Activated CD4-positive, alpha-beta T cell treated with anti-CD3 and anti-CD28 coated beads for 24 hours (primary cell): ENCODE results near the gene ZNF26.
"Not testable (repeated sequence)": the region's sequence is repeated elsewhere in the genome, so short reads cannot be mapped to it uniquely, and the experiment has no call there.

Source experiments
- DNase-seq, 2 donors: peaks; one replicate each; pipeline ENCODE4 v3.0.0-alpha.2; 2020; ENCODE audit warnings: low read depth in 2 of 2

The ZNF26 gene, protein sequence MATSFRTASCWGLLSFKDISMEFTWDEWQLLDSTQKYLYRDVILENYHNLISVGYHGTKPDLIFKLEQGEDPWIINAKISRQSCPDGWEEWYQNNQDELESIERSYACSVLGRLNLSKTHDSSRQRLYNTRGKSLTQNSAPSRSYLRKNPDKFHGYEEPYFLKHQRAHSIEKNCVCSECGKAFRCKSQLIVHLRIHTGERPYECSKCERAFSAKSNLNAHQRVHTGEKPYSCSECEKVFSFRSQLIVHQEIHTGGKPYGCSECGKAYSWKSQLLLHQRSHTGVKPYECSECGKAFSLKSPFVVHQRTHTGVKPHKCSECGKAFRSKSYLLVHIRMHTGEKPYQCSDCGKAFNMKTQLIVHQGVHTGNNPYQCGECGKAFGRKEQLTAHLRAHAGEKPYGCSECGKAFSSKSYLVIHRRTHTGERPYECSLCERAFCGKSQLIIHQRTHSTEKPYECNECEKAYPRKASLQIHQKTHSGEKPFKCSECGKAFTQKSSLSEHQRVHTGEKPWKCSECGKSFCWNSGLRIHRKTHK

DNA sequence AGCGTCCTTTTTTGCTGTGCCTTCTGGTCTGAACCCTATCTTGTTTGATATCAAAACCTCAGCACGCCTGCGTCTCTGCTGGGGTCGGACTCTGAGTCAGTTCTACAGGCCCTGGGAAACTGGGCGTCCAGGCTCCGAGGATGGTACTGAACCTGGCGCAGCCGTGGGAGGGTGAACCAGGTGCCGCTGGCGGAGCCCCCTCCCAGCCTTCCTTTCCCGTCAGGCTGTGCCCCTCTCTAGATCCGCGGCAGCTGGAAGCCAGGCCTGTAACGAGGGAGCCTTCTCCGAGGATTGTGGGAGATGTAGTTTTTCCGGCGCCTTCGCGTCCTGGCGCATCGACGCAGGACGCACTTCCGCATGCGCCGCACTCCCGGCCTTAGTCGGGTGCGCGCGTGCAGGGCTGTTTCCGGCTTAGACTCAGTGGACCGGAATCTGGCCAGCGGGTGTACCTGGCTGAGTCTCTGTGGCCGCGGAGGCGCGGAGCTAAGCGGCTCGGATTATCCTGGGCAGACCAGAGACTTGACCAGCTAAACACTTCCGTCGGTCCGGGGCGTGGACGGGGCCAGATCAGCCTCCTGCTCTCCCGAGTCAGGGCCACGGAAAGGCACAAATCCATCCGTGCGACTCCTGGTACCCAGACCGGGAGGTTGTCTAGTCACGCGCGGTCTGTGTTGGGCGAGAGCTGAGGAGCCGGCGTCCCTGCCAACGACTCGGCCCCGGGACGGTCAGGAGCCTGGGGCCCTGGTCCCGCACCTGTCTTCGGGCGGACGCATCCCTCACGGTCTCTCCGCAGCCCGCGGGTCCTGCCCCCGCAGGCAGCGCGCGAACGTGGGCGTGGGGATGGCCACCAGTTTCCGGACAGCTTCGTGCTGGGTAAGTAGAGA, at the start of gene ZNF26:
ZNF26 (plus strand) TSS at position 367 of the 884 bp plus-strand sequence; CDS start at position 841, 474 bp downstream.
- DNase-seq, result peak; percentile 77 to 79

DNA sequence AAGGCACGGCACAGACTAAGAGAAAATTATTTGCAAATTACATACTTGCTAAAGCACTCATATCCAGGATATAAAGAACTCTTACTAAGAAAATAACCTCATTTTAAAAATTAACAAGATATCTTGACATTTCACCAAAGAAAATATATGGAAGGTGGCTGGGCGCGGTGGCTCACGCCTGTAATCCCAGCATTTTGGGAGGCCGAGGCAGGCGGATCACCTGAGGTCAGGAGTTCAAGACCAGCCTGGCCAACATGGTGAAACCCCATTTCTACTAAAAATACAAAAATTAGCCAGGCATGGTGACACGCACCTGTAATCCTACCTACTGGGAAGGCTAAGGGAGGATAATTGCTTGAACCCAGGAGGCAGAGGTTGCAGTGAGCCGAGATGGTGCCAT, 49.2 kb upstream of the ZNF26 start:
- not testable (repeated sequence) for DNase-seq

DNA sequence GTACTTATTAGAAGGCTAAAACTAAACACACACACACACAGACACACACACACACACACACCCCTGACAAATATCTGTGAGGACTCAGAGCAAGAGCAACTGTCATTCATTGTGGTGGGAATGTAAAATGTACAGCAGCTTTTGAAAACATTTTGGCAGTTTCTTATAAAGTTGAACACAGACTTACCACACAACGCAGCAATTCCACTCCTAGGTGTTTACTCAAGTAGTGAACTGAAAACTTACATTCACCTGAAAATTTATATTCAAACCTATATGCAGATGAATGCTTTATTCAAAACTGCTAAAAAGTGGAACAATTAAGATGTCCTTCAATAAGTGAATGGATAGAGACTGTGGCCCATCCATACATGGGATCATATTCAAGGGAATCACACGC, 48.7 kb upstream of the ZNF26 start:
- no peak for DNase-seq

DNA sequence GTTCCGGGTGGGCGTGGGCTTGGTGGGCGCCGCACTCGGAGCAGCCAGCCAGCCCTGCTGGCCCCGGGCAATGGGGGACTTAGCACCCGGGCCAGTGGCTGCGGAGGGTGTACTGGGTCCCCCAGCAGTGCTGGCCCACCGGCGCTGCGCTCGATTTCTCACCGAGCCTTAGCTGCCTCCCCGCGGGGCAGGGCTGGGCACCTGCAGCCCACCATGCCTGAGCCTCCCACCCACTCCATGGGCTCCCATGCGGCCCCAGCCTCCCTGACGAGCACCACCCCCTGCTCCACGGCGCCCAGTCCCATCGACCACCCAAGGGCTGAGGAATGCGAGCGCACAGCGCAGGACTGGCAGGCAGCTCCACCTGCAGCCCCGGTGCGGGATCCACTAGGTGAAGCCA, 47.4 kb upstream of the ZNF26 start:
- not testable (repeated sequence) for DNase-seq

DNA sequence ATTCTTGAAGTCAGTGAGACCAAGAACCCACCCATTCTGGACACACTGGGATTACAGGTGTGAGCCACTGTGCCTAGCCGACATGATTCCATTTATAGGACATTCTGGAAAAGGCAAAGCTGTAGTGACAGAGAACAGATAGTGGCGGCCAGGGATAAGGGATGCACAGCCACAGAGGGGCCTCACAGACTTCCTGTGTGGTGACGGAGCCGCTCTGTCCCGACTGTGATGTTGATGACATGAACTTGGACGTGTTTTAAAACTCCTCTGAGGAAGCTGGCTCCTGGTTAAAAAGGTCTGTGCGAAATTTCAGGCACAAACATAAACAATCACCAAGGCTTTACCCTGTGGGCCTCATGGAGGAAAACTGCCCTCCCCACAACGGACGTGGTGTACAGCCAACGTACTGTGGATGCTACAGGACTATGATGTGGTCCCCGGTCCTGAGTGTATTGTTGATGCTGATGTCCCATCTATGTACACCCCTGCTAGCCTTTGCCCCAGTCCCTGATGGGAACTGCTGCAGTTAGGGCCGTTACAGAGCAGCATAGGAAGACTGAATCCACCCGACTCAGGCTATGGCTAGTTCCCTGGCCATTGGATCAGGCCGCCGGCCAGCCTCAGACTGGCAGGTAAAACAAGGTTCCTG, 46.0 kb upstream of the ZNF26 start:
- DNase-seq, result no peak

DNA sequence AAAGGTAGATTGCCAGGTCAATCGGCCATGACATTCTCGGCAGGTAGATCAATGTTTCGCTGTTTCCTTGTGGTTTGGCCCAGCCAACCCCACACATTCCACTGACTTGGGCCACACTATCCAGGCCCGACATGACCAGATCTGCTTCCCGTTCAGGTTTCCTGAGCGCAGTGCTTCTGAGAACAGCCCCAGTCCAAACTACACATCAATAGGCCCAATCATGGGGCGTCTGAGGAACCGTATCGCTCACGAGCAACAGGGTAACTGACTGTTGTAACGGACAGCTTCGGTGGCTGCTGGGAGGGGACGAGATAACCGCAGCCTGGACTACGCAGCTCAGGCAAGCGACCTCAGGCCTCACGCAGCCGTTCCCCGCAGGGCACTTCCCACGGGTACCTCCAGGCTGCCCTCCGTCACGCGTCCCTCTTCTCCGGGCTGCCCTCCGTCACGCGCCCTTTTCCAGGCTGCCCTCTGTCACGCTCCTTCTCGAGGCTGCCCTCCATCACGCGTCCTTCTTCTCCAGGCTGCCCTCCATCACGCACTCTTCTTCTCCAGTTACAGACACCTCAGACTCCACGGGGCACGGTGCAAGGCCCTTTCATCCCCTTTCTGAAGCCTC, 44.7 kb upstream of the ZNF26 start:
- no peak for DNase-seq

DNA sequence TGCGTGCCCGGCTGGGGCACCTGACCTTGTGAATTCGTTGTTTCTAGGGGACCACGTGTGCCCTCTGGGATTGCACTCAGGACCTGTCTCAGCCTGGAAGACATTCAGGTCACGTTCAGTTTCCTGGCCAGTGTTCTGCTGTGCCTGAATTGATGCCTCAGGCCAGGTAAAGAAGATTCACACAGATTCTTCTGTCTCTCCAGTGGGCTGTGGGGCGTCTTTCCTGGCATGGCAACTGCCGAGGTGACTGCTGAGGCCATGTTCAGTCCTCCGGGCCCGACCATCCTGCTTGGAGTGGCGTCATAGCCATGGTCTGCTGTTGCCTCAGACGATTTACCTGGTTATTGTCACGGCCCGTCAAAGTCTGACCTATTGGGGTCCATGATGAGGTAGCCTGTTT, 43.6 kb upstream of the ZNF26 start:
- no peak for DNase-seq

DNA sequence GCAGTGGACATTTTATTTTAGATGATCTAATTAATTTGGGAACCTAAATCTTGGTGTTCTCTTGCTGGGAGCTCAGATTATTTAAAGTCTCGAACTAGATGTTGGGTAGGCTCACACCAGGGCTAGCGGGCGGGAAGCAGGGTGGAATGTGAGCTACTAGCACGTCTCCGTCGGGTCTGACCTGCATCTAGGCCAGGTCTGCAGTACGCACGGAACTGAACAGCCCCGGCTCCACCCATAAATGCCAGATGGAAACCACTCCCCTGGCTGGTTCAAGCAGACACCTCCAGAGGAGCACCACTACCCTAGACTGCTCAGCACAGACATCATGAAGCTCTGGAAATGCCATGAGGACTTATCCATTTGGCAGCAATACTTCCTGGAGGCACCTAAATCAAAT, 40.4 kb upstream of the ZNF26 start:
- DNase-seq, result no peak

DNA sequence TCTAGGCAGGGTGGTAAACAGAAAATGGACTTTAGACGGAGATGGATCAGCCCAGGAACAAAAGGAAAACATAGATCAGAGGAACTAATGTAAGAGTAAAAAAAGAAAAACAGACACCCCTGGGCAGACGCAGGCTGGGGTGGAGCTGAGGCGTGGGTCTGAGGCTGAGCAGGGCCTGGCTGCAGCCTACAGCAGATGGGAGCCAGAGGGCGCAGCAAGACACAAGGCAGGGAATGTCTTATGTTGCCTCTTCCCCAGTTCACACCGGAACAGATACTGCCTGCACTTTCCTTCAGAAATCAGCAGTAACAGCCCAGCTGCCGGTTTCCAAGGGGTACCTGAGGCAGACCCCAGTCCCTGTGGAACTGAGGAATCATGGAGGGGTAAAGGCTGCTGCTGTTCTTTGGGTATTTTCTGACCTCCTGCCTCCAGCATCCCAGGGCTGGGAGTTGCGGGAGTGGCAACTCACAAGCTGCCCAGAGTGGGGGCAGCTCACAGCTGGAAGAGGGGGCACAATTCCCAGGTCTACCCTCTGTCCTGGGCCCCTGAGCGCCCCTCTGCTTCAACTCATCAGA, 39.8 kb upstream of the ZNF26 start:
- no peak for DNase-seq

DNA sequence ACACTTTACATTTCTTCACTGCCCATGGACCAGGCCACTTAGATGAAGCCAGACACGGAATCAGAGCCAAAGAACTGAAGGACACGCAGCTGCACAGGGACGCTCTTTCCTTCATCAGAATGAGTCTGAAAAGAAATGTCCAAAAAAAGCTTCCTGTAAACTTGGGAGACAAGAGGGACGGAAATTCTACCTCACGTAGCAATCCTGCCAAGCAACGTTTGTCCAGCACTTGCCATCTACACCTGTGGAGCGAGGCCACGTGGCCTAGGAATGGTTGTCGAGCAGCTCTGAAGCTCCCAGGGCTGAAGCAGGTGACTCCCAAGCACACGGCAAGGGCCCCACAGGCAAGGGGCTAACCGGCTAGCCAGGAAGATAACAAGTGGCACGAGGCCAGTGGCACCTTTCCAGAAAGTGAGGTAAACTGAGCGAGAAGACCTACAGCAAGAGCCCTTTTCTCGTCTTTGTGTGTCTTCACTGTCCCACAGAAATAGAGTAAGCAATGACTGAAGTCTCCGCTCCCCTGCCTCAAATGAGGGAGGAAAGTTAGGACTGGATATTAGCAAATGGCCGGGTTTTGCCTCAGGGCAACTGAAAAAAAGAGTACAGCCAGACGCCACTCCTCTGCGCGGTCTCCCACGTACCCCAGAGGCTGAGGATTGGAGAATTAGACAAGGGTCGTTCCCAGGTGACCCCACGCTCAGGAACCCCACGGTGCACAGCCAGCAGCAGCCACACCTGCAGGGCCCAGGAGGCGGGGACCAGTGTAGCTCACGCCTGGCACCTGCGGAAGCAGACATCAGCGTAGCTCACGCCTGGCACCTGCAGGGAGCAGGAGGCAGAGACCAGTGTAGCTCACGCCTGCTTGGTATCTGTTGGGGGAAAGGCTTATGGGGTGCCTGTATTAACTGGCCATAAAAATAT, 37.8 kb upstream of the ZNF26 start:
- no peak for DNase-seq

DNA sequence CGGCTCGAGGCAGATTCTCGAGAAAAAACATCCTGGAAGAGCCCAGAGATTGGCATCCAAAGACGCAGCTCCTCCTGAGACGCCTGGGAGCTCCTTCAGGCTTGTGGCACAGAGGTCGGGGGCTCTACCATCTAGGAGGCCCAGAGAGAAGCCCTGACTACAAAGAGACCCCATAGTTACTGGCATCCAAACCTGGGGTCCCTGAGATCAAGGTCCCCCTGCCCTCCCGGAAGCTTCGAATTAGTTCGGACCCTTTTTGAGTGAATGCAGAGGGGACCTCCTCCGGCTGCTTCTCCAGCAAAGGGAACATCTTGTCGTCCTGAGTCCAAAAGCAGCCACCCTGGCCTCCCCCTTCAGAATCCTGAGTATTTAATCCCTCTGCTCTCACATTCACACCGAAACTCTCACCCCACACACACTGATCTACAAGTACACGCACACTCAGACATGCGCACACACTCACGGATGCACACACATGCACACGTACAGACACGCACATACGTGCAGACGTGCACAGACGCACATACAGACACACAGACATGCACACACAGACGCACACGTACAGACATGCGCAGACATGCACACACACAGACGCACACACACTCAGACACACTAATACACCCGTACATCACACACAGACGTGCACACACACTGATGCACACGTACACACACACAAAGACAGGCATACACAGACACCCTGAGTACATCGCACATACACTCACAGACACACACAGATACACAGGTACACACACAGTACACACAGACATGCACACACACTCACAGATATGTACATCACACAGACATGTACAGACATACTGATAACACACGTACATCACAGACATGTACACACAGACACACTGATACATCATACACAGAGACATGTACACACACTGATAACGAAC, 36.0 kb upstream of the ZNF26 start:
- no peak for DNase-seq

DNA sequence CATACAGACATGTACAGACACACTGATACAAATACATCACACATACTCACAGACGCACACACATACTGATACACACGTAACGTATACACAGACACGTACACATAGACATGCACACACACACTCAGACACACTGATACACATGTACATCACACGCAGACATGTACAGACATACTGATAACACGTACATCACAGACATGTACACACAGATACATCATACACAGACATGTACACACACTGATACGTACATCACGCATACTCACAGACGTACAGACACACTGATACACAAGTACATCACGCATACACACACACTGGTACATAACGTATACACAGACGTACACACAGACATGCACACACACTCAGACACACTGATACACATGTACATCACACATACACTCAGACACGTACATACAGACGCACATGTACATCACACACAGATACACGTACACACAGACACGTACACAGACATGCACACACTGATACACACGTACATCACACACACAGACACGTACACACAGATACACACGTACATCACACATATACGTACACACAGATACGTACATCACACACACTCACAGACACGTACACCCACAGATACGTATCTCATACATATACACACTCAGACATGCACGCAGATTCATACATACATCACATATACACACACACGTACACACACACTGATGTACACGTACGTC, 35.2 kb upstream of the ZNF26 start:
- DNase-seq, result no peak

DNA sequence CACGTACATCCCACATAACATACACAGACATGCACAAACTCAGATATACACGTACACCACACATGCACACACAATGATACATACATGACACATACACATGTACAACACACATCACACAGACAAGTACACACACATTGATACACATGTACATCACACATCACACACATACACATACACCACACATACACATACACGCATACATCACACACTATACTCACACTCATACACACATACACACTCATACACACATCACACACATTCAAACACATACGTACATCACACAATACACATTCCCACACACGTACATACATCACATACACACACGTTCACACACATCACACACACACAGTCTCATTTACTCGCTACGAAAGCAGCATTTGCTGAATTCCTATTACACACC, 34.5 kb upstream of the ZNF26 start:
- DNase-seq, result no peak

DNA sequence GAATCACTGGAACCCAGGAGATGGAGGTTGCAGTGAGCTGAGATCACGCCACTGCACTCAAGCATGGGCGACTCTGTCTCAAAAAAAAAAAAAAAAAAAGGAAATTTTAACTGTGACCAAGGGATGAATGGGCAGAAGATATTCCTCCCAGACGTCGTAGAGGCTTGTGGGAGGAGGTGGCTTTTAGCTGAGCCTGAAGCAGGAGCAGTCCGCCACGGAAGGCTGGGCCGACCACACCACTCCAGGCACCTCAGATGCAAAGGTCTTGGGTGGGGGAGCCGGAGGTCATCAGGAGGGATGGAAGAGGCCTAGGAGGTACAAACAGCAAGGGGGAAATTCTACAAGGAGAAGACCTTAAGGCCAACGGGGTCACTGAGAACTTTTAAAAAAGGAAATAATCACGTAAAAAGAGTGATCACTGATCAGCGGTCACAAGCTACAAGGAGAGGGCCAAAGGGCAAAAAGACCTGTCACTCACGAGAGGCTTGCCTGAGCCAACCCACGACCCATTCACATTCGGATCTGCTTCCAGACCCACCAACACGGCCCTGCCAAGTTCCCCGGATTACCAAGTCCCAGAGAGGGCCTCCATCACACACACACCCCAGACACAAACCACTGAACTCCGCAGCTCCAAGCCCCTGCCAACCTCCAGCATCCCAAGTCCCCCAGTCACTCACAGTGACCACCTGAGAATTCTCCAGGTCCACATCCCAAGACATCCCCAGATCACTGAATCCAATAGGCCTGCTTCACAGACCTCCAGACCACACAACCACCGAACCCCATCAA, 33.6 kb upstream of the ZNF26 start:
- no peak for DNase-seq

DNA sequence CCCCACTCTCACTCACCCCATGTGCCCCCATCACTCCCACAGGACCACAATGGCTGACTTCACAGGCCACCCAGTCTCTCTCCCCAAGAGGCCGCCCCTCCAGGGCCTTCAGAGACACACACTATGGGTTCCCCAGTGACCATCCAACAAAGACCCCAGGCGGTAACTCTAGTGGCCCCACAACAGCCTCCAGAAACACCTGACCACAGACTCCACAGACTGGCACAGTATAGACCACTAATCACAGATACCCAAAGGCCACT, 33.1 kb upstream of the ZNF26 start:
- DNase-seq, result no peak

DNA sequence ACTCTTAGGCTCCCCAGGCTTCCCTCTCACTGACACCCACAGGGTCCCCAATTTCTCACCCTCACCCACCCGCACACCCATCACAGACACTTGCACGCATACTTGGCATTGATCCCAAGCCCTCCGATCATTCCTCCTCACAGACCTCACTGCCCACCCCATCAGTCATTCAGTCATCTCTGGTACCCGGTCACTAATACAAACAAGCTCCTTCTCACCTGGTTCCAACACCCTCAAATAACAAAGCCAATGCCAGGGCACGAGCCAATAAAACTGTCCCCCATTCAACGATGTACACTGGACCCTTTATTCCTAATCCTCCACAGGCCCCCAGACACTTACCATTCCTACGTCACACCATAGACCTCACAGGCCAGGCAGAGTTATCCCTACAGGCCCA, 32.4 kb upstream of the ZNF26 start:
- DNase-seq, result no peak

DNA sequence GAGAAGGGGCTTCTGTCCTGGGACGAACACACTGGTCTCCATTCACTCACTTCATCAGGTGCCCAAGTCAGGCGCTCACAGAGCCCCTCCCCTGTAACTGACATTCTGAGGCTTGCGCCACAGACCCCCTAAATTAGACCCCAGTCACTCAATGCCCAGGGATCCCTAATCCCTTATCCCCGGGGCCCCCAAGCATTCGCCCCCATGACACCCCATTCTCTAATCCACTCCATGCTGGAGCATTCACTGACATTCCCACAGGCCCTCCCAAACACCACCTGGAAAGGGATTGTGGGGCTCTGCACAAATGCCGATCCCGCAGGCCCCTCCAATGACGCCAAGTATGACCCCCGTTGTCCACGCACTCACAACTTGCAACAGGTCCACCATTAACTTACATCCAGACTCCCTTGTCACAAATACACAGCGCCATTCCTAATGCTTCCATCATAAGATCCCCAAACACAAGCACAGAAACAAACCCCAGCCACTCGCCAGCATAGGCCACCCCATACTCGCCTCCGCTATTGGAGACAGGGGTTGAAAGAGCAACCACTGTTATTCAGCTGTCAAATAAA, 31.6 kb upstream of the ZNF26 start:
- DNase-seq, result no peak
